K562 (cell line): ENCODE measurements around the gene KCND3. TPM values are rescaled to one million over a fixed set of nuclear protein-coding genes. Genes with fewer than 3 reads are reported as not detected.

Experiments used
- ATAC-seq: fragments of 200-7000 bp; cut with Tn5 transposase; 3 replicates; pipeline ENCODE4 v1.9.1; 2020; ENCODE audit warnings: moderate library complexity
- BruUV-seq: library from RNA; stranded (reverse); fragments of 400-500 nt; replicated peaks from 2 replicates; lab custom pipeline; 2021; lab: Mats Ljungman, UMichigan
- CTCF ChIA-PET: fragments of 300-600 bp; formaldehyde crosslinking; extraction: SDS; loops from one replicate; lab custom pipeline; 2021; ENCODE audit warnings: low intra/inter-chr PET ratio; lab: Yijun Ruan, JAX
- POLR2A ChIA-PET: fragments of 300-600, 350-650 bp; sonication (Branson Sonifier 250); formaldehyde crosslinking; extraction: SDS; loops from one replicate; lab custom pipeline; 2021; ENCODE audit warnings: antibody characterized with exemption, inconsistent platforms; lab: Yijun Ruan, JAX
- DNase-seq, 4 experiments: peaks; one replicate each; pipeline versions ENCODE4 v3.0.0 to v3.0.0-alpha.2; 2011 to 2018; ENCODE audit warnings: low spot score in 3 of 4, mixed read lengths in 3 of 4; ENCODE audit errors: extremely low read depth in 1 of 4
- FAIRE-seq: peaks from 2 replicates; lab custom pipeline; 2011; peaks lifted over from hg19 to GRCh38; lab: Jason Lieb, UNC
- H2AFZ ChIP-seq: 2 replicates; pipeline ENCODE4 v1.6.0; 2011; ENCODE audit warnings: low read depth, low read length, control low read depth, inconsistent platforms
- H3K27ac ChIP-seq: fragments of 200-600 bp; 3 replicates; pipeline ENCODE4 v1.8.0; 2011; ENCODE audit warnings: low read depth, mild to moderate bottlenecking, control low read depth, inconsistent platforms, low read length, moderate library complexity, mixed read lengths; ENCODE audit errors: extremely low read depth
- H3K27me3 ChIP-seq, 2 experiments: fragments of 300-600 bp in 1 of 2; 2 replicates in 1 of 2; 3 replicates in 1 of 2; pipeline versions ENCODE4 v1.6.0 to v1.8.0; 2011; ENCODE audit warnings: inconsistent platforms in 2 of 2, low read length in 2 of 2, mild to moderate bottlenecking in 1 of 2, mixed read lengths in 1 of 2, moderate library complexity in 1 of 2; ENCODE audit not compliant: control insufficient read depth in 2 of 2, insufficient read depth in 2 of 2
- H3K36me3 ChIP-seq: fragments of 300-600 bp; 3 replicates; pipeline ENCODE4 v1.8.0; 2011; ENCODE audit warnings: mild to moderate bottlenecking, low read length, inconsistent platforms; ENCODE audit not compliant: control insufficient read depth, insufficient read depth
- H3K4me1 ChIP-seq, 2 experiments: fragments of 200-600 bp in 1 of 2; replicated peaks in 1 of 2; 2 replicates in 1 of 2; 3 replicates in 1 of 2; pipeline versions ENCODE4 v1.5.1 to v1.8.0; 2011; ENCODE audit warnings: inconsistent platforms in 2 of 2, low read length in 2 of 2, mild to moderate bottlenecking in 1 of 2, mixed read lengths in 1 of 2, moderate library complexity in 1 of 2; ENCODE audit not compliant: control insufficient read depth in 2 of 2, insufficient read depth in 2 of 2
- H3K4me2 ChIP-seq: 2 replicates; pipeline ENCODE4 v1.6.1; 2011; ENCODE audit warnings: low read length, control low read depth, inconsistent platforms, mixed read lengths; ENCODE audit not compliant: insufficient read depth
- H3K4me3 ChIP-seq: fragments of 200-600 bp; sonication (generic), shearing (Covaris generic); 2 replicates; pipeline ENCODE4 v1.5.1; 2016; ENCODE audit warnings: control low read depth, inconsistent platforms
- H3K79me2 ChIP-seq: fragments of 200-600 bp; 3 replicates; pipeline ENCODE4 v1.8.0; 2011; ENCODE audit warnings: low read length, inconsistent platforms; ENCODE audit not compliant: control insufficient read depth, insufficient read depth
- H3K9ac ChIP-seq, 2 experiments: 2 replicates each; pipeline versions ENCODE4 v1.6.0 to v1.6.1; 2011; ENCODE audit warnings: low read depth in 2 of 2, low read length in 2 of 2, control low read depth in 1 of 2, inconsistent platforms in 1 of 2, mild to moderate bottlenecking in 1 of 2, mixed read lengths in 1 of 2; ENCODE audit not compliant: insufficient read depth in 1 of 2
- H3K9me1 ChIP-seq: one replicate; pipeline ENCODE4 v1.6.0; 2011; ENCODE audit warnings: inconsistent platforms, mild to moderate bottlenecking, low read length, moderate library complexity; ENCODE audit not compliant: control insufficient read depth, insufficient read depth
- H3K9me3 ChIP-seq: replicated peaks from 2 replicates; pipeline ENCODE4 v1.5.1; 2011; ENCODE audit warnings: low read depth, low read length, inconsistent platforms; ENCODE audit not compliant: control insufficient read depth, insufficient read depth
- H4K20me1 ChIP-seq: replicated peaks from 2 replicates; pipeline ENCODE4 v1.6.1; 2011; ENCODE audit warnings: low read length, inconsistent platforms, mixed read lengths; ENCODE audit not compliant: control insufficient read depth, insufficient read depth
- ATF1 ChIP-seq, 2 experiments: fragments of 450-650 bp in 1 of 2; IDR thresholded peaks; 2 replicates each; pipeline ENCODE4 v1.6.1; 2016; ENCODE audit warnings: missing compliant biosample characterization in 1 of 2, missing genetic modification characterization in 1 of 2
- EP400 ChIP-seq: fragments of 450-650 bp; IDR thresholded peaks from 2 replicates; pipeline ENCODE4 v1.6.1; 2017; ENCODE audit warnings: antibody characterized with exemption, mild to moderate bottlenecking, moderate library complexity
- GTF2A2 ChIP-seq: IDR thresholded peaks from 2 replicates; pipeline ENCODE4 v1.6.1; 2016; ENCODE audit warnings: mild to moderate bottlenecking, missing genetic modification characterization, missing compliant biosample characterization
- HSF4 ChIP-seq: fragments of 250-450 bp; sonication (Bioruptor Pico); IDR thresholded peaks from 2 replicates; pipeline ENCODE4 v2.1.2; 2022; ENCODE audit warnings: mild to moderate bottlenecking, moderate library complexity, borderline replicate concordance
- KLF10 ChIP-seq: fragments of 250-450 bp; sonication (Bioruptor Pico); IDR thresholded peaks from 2 replicates; pipeline ENCODE4 v1.6.1; 2021; ENCODE audit warnings: matching md5 sums
- NCOA2 ChIP-seq, 2 experiments: fragments of 450-650 bp; IDR thresholded peaks; 2 replicates each; pipeline ENCODE4 v1.6.1; 2018; ENCODE audit warnings: mild to moderate bottlenecking in 2 of 2, moderate library complexity in 1 of 2; ENCODE audit not compliant: partially characterized antibody in 2 of 2
- RBFOX2 ChIP-seq: fragments of 200-400 bp; formaldehyde crosslinking; IDR thresholded peaks from 2 replicates; pipeline ENCODE4 v1.6.1; 2017; ENCODE audit warnings: low read depth, mild to moderate bottlenecking, low read length, moderate library complexity
- SIX5 ChIP-seq, 2 experiments: IDR thresholded peaks; 2 replicates each; pipeline ENCODE4 v1.6.1; 2011; ENCODE audit warnings: low read length in 2 of 2, borderline replicate concordance in 1 of 2, low read depth in 1 of 2, mild to moderate bottlenecking in 1 of 2, moderate library complexity in 1 of 2; ENCODE audit not compliant: insufficient read depth in 1 of 2
- SMAD2 ChIP-seq: fragments of 150-350 bp; IDR thresholded peaks from 2 replicates; pipeline ENCODE4 v1.6.1; 2014; ENCODE audit warnings: low read depth, mild to moderate bottlenecking, low read length
- SNRNP70 ChIP-seq: fragments of 200-400 bp; formaldehyde crosslinking; optimal IDR thresholded peaks from 2 replicates; pipeline ENCODE3; 2017; ENCODE audit warnings: low read depth, low read length
- ZNF140 ChIP-seq: fragments of 250-450 bp; sonication (Bioruptor Pico); IDR thresholded peaks from 2 replicates; pipeline ENCODE4 v1.8.0; 2021; ENCODE audit warnings: moderate library complexity, mild to moderate bottlenecking, inconsistent platforms
- ZNF212 ChIP-seq: fragments of 450-650 bp; formaldehyde crosslinking; IDR thresholded peaks from 2 replicates; pipeline ENCODE4 v1.4.0; 2020; ENCODE audit warnings: mild to moderate bottlenecking
- ZNF589 ChIP-seq: fragments of 200-800 bp; sonication (Bioruptor generic); IDR thresholded peaks from 2 replicates; pipeline ENCODE4 v1.6.1; 2016; ENCODE audit warnings: low read depth, missing genetic modification characterization, missing compliant biosample characterization
- WGBS: fragments of 100-300 bp; shearing (Covaris generic); methylation state at CpG from one replicate; pipeline ENCODE4 v1.1.6; 2016; ENCODE audit warnings: low coverage, mixed read lengths; ENCODE audit not compliant: insufficient coverage; ENCODE audit errors: missing lambda C conversion rate; 5-methylcytosine and 5-hydroxymethylcytosine counted together
- in situ Hi-C: fragments of 300-500 bp; cut with MboI; formaldehyde crosslinking; loops from 4 replicates; pipeline ENCODE4 v1.15.0; 2018; ENCODE audit warnings: inconsistent platforms, mixed read lengths
- intact Hi-C: fragments of 100-400 bp; cut with micrococcal nuclease; formaldehyde crosslinking; loops from 2 replicates; pipeline ENCODE4 v1.14.2; 2022
- polyA plus RNA-seq, 8 experiments: library from polyadenylated mRNA; depleted of rRNA in 4 of 8; stranded (reverse) in 5 of 8; unstranded in 3 of 8; fragments of >200 nt; fragmentation: Nextera tagmentation in 2 of 8; fragmentation: Illumina TruSeq in 1 of 8; extraction: Ambion mirVana in 2 of 8; extraction: Trizol in 1 of 8; gene quantifications; 2 replicates each; pipeline versions ENCODE4 v1.2.1 to v1.2.3, GENCODE V29; 2011 to 2014; ENCODE audit warnings: inconsistent platforms in 1 of 8, missing spikeins in 1 of 8
- total RNA-seq, 7 experiments: library from RNA; depleted of rRNA in 6 of 7; stranded (reverse); fragments of >200 nt in 6 of 7; fragmentation: Illumina TruSeq in 2 of 7; extraction: Trizol in 2 of 7; gene quantifications; 2 replicates each; pipeline versions ENCODE4 v1.2.1 to v1.2.3, GENCODE V29; 2011 to 2021; ENCODE audit warnings: low replicate concordance in 1 of 7
- TF ChIP-seq, protein P1 (sequence below), 2 experiments: fragments of 450-650 bp in 1 of 2; sonication (generic) in 1 of 2; formaldehyde crosslinking in 1 of 2; IDR thresholded peaks in 1 of 2; conservative IDR thresholded peaks in 1 of 2; 2 replicates each; pipeline versions ENCODE4 v1.6.1 to v1.8.1; 2016 to 2023; ENCODE audit warnings: mild to moderate bottlenecking in 2 of 2, moderate library complexity in 2 of 2, inconsistent platforms in 1 of 2, missing genetic modification reagents in 1 of 2
- TF ChIP-seq, protein P2 (sequence below): sonication (generic); formaldehyde crosslinking; IDR thresholded peaks from 2 replicates; pipeline ENCODE4 v1.8.0; 2022; ENCODE audit warnings: mild to moderate bottlenecking, low read depth, missing genetic modification reagents
- TF ChIP-seq, protein P3 (sequence below): fragments of 450-650 bp; IDR thresholded peaks from 2 replicates; pipeline ENCODE4 v1.6.1; 2016; ENCODE audit warnings: low read depth, mild to moderate bottlenecking, moderate library complexity

Gene KCND3
- total and polyA plus RNA-seq, 9 of the 15 experiments (the other 6 are each of a cell fraction or from before 2014, with no cell fraction given), result not detected

DNA sequence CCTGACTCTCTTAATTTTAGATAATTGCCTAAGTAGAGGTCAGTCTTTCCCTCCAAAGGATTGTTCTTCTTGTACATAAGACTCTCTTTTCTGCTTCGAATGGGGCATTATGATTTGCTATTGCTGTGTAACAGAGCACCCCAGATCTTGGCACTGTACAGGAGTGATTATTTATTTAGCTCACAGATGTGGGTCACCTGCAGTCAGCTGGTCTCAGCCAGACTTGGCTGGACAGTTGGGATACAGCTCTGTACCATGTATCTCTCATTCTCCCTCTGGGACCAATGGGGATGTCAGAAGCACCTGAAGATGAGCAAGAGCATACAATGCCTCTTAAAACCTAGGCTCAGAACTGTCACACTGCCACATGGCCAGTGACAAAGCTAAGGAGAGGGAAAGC, 23.4 kb upstream of the KCND3 start:
- no peaks in the 10 kb centered on the region for H3K9me3 ChIP-seq
- in situ Hi-C loops, result no loop called here
- ATAC-seq (no peak), DNase-seq (no peak), FAIRE-seq (no peak)
- H3K4me3 ChIP-seq, result no peak overlapping the region
- H3K27ac ChIP-seq, result no peak overlapping the region
- CTCF ChIA-PET, result no interaction called here
- peaks cover 0 to 5% of the 10 kb centered on the region in 2 experiments; a peak in 1 of 5 replicates for H3K27me3 ChIP-seq
- intact Hi-C loops, result no loop called here
- TF ChIP-seq ZNF589 (CRISPR knock-in tag), result no peak
- no peak for TF ChIP-seq KLF10 (CRISPR knock-in tag)
- TF ChIP-seq SMAD2, result no peak
- TF ChIP-seq RBFOX2, result no peak
- TF ChIP-seq HSF4 (CRISPR knock-in tag), result no peak
- TF ChIP-seq SIX5 (IDR thresholded peaks at IDR 0.05; ENCODE audit: borderline replicate concordance in 1 of 2, insufficient read depth in 1 of 2, low read depth in 1 of 2, low read length in 2 of 2), result no peak
- no peak for TF ChIP-seq ZNF212 (CRISPR knock-in tag)
- no peak for TF ChIP-seq ATF1 (CRISPR knock-in tag; IDR thresholded peaks at IDR 0.05)
- TF ChIP-seq ATF1 (tag; IDR thresholded peaks at IDR 0.05), result no peak
- TF ChIP-seq, protein P1, sequence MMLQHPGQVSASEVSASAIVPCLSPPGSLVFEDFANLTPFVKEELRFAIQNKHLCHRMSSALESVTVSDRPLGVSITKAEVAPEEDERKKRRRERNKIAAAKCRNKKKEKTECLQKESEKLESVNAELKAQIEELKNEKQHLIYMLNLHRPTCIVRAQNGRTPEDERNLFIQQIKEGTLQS (IDR thresholded peaks at IDR 0.05), result no peak
- TF ChIP-seq, protein P1 (CRISPR knock-in tag; conservative IDR thresholded peaks at IDR 0.05), result no peak
- TF ChIP-seq GTF2A2 (tag), result no peak
- no peak for TF ChIP-seq ZNF140 (CRISPR knock-in tag)
- TF ChIP-seq, protein P2, sequence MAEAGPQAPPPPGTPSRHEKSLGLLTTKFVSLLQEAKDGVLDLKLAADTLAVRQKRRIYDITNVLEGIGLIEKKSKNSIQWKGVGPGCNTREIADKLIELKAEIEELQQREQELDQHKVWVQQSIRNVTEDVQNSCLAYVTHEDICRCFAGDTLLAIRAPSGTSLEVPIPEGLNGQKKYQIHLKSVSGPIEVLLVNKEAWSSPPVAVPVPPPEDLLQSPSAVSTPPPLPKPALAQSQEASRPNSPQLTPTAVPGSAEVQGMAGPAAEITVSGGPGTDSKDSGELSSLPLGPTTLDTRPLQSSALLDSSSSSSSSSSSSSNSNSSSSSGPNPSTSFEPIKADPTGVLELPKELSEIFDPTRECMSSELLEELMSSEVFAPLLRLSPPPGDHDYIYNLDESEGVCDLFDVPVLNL (CRISPR knock-in tag), result no peak
- no peak for TF ChIP-seq SNRNP70
- no peak for TF ChIP-seq NCOA2 (IDR thresholded peaks at IDR 0.05; ENCODE audit: partially characterized antibody in 2 of 2)
- TF ChIP-seq, protein P3, sequence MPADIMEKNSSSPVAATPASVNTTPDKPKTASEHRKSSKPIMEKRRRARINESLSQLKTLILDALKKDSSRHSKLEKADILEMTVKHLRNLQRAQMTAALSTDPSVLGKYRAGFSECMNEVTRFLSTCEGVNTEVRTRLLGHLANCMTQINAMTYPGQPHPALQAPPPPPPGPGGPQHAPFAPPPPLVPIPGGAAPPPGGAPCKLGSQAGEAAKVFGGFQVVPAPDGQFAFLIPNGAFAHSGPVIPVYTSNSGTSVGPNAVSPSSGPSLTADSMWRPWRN, result no peak
- no peak for TF ChIP-seq EP400
- H4K20me1 ChIP-seq, result no peaks in the 10 kb centered on the region
- no peaks in the 10 kb centered on the region for H3K36me3 ChIP-seq
- no peaks in the 10 kb centered on the region for H3K4me1 ChIP-seq
- no peak overlapping the region for H2AFZ ChIP-seq
- no peaks in the 10 kb centered on the region for H3K79me2 ChIP-seq
- no peak overlapping the region for H3K4me2 ChIP-seq
- H3K9me1 ChIP-seq, result no peaks in the 10 kb centered on the region
- no TSS peak for BruUV-seq
- 0% methylated on average over 1 of the region's 1 CpG for WGBS
- no peak overlapping the region for H3K9ac ChIP-seq
- POLR2A ChIA-PET, result no interaction called here
